SHP77 treated with DMSO at 0.1 percent for 48 hours (cell line): Measurements from ENCODE around the gene NRP2.

Experiments used
- DNase-seq: peaks from one replicate; lab custom pipeline; 2025; lab: John Stamatoyannopoulos, UW

The NRP2 gene

DNA sequence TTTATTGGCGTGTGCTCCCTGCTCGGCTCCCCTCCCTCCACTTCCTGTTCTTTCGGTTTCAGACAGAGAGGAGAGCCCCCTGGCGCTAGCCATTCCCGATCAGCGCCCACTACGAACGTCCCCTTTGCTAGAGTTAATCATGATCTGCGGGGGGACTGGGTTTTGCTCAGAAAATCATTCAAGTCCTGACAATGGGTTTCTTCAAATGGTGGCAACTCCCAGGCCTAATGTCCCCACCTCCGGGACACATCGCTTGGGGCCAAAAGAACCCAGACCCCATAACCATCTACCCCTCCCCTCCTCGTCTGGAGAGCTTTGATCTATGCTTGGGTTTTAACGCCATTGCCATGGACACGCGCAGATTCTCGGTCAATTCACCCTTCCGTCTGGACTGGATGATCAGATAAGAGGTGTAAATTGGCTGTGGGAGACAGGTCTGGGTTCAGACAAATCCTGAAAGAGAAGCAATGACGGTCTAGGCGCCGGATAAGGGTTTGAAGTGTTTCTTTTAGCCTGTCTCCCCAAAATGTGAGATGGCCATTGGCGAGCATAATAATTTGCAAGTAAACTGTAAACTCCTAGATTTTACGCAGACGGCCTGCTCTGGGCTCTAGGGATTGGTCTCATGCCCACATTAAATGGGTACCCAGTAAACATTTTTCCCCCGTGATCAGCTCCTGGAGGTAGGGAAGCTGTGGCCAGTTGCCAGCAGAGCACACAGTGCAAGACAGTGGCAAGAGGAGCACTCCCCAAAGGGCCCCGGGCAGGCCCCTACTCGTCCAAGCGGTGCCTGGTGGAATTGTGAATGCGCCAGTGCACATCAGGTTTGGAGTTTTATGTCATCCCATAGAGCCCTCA is 4.7 kb downstream of the NRP2 start:
- DNase-seq = no peak

DNA sequence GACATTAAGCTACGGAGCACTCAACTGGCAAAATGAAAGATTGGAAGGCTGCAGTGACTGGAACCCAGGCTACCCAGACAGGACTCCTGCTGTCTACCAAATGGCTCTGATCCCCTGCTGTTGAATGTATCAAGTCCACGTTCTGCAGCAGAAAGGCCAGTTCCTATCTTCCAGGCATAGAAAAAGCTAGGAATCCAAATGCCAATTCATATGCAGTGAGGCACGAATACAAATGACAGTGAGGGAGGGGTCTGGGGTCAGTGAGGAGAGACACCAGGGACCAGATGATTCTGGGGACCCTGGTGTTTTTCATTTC is 5.3 kb downstream of the NRP2 start:
- DNase-seq = no peak

DNA sequence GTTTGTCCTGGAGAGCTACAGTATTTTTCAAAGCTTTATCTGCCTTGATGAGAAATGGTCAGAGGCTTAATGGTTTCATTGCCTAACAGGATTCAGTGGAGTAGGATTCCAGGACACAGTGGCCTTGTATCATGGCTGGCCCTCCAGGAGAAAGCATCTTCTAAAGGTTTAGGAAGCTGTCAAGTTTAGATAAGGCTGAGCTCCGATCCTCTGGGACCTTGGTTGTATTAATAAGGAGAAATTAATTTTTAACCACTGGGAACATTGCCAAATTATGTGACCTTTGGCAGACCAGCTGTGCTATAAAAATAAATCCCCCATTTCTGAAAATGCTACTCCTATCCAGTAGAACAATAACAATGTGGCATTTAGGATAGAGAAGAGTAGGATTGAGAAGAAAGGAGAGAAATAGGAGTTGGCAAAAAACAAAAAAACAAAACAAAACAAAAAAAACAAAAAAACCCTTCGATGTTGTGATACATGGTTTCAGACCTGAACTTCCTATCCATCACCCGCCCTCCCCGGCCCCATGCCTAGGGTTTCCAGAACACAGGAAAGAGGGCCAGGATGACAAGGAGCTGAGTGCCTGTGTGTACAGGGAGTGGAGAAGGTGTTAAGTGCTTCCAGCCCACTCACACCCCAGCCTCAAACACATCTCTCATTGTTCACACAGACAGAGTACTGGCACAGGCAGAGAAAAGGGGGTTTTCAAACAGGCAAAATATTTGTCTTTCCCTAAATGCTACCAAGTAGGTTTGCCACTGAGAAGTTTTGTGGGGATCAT is 6.3 kb downstream of the NRP2 start:
- DNase-seq = no peak

DNA sequence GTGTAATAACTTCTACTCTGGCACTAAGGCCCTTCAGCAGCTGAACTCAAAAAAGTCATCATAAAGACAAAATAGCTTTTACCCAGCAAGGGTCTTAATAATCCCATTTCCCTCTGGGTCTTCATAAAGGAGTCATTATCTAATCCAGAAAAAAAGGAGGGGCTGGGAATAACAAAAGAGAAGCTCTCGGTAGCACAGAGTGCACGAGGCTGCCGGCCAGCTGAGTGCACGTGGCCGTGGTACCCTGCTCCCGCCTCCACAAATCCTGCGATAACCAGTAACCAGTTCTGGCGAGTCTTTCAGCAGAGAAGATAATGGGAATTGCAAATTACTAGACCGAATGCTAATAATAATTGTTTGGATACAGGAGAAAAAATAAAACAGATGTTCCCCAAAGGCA is 7.5 kb downstream of the NRP2 start:
- DNase-seq = no peak

DNA sequence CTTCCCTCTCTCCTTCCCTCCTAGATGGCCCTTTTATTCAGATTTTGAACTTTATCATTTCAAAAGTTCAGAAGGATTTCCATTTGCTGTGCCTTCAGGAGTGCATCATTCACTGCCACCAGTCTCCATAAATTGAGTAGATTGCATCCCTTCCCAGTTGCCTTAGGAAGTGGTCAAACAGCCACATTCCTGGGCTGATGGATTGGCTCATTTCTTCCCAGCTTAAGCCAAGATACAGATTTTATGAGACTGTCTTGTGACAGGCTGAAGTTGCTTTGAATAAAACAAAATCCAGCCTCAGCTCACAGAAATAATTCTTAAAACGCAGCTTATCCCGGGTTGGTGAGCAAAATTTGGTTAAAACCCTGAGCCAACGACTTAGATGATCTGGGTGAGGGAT is 9.8 kb downstream of the NRP2 start:
- no peak for DNase-seq

DNA sequence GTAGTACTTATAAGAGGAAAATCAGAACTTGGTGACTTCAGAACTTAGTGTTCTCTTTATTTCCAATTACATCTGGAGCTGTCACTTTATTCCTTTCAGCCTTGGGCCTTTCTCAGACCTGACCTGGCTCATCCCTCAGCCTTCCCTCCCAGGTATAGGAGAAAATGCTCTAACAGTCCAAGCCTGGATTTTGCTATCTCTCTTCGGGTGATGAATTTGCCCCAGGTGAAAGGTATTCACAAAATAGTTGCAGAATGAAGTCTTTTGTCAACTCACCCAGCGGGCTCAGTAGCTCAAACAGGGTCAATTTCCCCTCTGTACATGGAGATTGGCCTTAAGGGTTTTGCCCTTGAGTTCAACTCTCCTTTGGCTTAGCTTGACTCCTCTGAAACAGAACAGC is 12.0 kb downstream of the NRP2 start:
- DNase-seq = no peak

DNA sequence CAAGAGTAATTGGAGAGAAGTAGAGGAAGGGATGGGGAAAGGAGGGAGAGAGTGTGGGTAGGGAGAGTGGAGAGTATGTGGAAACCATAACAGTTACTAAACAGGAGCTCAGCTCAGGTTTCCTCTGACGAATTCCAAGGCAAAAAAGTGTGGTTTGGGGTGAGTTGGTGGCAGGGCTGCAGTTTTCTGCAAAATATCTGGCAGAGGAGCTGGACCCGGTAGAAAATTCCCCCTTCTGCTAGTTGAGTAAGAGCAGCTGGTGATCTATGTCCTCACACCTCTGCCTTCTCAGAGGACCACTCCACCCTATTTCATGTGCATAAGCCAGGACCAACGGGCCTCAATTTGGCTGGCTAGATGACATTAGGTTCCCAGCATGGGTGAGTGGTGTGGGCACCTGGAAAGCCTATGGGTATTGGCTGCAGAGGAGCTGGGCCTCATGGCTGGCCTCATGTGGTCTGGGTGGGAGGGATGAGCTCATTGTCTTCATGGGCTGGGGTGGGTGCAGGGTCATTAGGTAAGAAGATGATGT is 13.2 kb downstream of the NRP2 start:
- no peak for DNase-seq

DNA sequence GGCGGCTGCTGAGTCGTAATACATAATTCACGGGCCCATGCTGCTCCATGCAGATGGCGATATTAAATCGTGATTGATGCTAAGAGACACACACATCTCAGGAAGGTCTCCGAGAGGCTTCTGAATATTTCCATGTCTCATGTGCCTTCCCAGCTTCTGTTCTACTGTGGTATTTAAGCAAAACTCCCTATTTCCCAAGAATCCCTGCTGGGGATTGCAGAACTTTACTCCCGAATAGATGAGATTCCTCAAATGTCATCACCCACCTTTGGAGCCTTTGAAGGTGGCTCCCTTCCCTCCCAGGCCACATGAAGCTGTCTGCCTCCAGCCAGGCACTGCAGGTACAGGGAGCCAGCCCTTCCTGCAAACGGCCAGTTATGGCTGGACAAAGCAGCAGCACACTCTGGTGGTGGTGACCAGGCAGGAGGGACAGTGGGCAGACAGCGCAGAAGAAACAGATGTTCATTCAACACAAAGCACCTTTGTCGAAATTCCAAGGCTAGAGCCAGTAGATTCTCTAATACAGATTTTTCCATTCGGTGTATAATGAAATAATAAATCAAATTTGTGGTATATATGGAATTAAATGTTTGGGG is 14.1 kb downstream of the NRP2 start:
- DNase-seq = no peak

DNA sequence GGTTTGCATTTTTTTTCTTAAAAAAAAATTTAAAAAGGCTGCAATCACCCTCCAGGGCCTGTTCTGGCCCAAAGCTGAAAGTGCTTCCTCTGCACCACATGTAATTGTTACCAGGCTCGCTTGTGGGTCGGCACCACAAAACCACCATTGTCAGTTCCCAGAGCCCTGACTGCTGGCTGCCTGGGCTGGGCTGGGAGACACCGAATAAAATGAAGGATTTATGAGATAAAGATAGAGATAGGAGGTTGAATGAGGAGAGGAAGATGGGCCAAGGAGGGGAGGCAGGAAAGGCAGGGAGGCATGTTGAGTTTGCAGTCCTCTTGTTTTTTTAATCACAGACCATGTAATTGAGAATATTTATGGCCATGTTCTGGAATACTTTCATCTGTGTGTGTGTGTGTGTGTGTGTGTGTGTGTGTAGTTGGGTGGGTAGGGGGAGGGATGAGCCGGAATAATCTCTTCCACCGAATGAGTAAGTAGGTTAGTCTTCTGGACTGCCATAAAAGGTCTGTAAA is 14.7 kb downstream of the NRP2 start:
- no peak for DNase-seq

DNA sequence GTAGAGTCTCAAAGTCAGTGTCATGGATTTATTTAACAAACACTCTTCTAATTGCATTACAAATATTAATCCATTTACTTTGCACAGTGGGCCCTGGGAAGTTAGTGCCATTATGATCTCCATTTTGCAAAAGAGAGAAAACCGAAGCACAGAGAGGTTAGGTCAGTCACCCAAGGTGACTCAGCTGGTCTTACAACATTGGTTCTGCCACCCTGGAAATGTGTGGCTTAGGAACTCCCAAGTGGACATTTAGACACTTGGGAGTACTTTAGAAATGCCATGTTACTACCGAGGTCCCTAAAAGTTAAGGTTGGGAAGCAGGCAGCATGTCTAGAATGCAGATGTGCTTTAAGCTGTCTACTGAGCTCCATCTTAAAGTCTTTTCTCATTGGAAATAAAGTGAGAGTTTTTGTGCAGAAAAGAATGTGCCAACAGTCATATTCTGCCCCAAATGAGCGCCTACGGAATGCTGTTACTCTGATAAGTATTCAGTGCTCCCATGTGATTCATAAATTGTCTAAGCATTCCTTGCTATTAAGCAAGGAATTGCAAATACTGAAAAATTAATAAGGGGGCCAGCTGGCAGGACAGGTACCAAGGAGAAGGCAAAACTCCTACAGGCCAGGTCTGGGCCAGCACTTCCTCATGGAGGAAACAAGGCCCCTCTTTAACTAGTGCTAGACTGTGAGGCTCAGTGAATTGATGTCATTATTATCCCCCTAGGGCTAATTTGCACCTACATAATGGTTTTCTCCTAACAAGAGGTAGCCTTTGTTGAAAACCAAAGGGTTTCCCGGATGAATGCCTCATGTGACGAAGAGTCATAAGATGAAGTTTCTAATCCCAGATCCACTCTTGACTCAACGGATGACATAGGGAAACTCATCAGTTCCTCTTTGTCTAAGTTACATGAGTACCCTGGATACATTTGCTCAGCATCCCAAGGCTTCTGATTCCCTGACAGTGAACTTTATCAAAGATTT is 16.3 kb downstream of the NRP2 start:
- no peak for DNase-seq

DNA sequence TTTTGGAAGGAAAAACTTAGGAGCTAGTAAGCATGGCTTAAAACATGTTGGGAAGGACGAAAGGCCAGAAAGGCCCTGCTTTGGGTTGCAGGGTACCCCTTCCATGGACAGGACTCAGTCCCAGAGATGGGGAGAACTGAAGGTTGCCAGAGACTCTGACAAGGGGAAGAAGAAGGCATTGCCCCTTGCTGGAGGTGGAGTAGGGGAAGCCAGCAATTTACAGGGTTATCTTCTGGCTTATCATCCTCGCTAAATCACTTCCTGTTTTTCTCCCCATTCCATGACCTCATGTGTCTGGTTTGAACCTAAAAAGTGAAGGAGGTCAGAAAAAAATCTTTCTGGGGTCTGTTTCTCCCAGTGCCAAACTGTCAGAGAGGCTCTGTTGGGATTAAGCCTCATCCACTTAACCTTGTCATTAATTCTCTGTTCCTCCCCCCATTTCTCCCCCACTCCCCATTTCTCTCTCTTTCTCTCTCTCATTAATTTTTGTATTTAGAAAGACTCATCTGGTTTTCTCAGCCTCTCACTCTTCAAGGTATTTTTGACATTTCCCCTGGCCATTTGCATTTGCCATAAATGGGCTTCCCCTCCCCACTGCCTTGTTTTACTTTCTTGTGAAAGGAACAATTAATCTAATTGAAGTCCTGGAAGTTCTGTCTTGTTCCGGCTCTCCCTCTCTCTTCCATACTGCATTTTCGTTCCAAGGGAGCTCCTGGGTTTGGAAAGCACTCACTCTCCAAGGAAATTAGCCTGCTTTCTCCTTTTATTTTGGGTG is 17.4 kb downstream of the NRP2 start:
- DNase-seq = no peak

DNA sequence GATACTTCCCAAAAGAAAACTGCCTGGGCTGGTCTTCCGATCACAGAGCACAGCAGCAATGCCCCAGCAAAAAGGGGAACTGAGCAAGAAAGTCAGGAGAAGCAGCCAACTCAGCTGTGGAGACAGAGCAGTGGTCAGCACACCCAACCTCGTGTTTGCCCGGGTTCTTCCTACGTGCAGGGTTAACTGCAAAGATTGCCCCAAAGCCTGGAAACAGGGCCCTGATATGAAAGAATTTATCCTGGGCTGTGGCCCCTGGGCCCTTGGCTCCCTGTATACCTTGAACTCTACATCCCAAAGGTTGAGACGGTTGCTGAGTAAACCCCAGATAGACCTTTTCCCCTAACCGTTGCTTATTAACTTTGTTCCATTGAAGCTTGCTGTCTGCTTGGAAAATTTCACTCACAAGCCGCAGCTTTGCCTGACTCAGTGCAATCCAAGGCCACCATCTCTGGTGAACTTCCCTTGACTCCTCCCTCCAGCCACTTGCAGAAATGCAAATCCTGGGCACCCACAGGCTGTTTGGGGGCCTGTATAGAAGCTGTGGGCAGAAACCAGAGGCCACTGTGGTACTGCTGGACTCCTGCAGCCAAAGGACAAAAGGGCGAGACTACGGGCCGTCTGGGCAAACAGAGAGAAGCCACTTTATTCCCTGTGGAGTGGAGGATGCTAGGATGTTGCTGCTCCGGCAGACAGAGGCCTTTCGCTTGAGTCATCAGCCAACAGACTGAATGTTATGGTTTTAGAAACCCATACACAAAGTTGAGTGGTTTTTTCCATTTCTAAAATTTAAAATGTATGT is 18.2 kb downstream of the NRP2 start:
- no peak for DNase-seq

DNA sequence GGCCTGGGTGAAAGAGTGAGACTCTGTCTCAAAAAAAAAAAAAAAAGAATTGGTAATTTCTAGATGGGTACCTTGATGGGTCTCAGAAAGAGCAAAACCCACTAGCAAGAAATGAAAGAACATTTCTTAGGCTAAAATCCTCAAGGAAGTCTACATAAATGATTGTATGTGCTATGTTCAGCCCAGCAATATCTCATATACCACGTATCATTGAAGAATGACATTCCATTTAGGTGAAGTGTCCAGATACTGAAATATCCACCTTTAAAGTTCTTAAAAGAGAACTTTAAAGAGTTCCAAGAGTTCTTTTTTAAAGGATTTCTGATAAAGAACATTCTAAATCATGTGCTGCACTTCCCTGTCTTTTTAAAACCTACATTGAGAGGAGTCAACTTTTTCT is 19.2 kb downstream of the NRP2 start:
- DNase-seq = no peak

DNA sequence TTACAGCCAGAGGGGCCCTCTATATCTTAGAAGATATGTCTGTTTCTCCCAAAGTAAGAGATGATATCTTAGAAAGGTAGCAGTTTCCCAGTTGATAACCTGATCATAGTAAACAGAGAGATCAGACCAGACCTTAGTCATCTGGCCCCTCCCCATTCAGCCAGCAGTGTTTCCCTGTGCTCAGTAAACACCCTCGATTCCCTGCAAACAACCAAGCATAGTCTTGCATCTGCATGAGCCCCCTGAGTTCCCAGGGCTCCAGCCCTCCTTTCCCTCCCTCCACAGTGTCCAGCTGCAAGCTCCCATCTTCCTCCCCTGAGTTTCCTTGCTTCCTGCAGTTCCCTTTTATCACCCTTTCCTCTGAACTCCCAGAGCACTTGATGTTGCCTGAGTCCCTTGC is 20.3 kb downstream of the NRP2 start:
- DNase-seq = no peak

DNA sequence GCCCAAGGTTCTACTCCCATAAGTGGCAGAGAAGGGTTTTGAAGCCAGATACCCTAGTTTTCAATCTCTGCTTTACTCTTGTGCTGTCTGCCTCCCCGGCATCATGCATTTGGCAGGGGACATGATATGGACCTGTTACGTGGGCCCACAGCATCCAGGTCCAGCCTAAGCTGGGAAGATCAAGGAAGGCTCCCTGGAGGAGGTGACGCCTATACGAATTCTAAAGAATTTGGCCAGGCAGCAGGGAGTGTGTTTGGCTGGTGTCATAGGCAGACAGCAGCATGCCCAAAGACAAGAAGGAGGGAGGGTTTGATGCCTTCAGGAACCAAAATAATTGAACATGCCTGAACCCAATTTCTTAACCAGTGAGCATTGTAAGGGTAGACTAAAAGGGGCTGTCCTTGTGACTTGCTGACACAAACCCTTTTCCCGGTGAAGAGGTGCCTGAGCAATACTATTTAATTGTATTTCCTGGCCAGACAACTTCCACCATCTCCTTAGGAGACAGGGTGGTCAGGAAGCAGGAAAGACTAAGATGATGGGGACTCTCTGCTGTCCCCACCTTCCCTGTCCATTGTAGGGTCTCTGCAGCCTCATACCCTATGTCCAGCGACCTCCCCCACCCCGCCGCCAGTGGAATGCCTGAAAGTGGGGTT is 21.3 kb downstream of the NRP2 start:
- DNase-seq = no peak

DNA sequence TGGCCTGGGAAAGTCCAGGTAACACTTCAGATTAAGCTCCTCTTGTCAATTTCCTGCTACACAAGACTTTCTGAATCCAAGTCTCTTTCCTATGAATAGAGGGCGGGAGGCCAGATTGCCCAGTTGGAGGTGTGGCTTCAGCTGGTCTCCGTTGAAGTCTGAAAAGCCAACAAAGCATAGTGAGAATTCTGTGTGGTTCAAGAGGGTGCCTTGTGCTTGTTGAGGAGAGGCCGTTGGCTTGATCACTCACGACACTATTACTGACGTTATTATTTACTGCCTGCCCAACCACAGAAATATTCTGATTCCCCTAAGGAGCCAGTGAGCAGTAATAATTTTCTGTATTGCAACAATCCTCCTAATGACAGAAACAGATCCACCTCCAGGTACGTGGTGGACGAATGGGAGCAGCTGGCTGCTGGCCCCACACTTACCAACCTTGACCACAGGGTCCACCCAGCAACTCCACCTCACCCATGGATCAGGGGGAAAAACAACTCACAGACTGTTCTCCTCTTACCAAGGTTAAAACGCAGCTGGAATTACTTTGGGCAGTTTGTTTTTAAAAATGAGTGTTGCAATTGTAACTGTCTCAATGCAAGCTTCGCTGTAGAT is 21.9 kb downstream of the NRP2 start:
- DNase-seq = no peak

DNA sequence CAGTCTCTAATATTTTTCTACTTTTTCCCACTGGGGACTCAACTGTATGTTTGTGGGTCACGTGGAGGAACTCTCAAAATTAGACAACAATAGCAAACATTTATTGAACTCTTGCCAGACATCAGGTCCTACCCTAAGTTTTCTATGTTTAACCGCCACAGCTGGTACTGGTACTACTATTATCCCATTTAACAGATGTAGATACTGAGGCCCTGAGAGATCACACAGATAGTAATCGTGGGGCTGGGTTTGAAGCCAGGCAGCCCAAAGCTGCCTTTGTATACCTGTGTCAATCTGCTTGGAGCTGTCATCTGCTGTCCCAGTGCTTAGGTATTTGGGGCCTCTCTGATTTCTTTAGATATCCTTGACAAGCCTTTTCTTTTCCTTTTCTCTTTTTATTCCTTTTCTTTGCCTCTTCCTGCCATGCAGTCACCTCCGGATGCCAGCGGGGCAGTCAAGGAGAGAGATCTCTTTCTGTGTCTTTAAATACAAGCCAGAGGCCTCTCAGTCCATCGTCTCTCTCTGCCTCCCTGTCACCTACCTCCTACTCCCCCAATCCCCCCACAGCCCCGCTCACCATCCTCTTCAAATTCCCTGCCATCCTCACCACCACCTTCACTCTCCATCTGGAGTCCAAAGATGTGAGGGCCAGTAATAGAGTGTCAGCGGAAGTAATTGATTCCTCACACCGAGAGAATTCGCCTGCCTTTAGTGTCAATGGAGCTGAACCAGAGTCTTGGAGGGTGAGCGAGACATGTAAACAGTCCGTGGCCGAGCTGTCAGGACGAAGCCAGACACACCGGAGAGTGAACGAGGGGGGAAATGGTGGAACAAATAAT is 23.4 kb downstream of the NRP2 start:
- DNase-seq = no peak
